A549 treated with dexamethasone at 1 μM for 4 hours (cell line): ENCODE results near the gene SCYGR6. TPM values are rescaled to one million over a fixed set of nuclear protein-coding genes. Genes with fewer than 3 reads are reported as not detected.

Source experiments
- total RNA-seq: library from RNA; stranded (reverse); fragments of 200-300 nt; extraction: Qiagen RNA extraction; gene quantifications from 5 replicates; pipeline ENCODE4 v1.2.3, GENCODE V29; 2022

SCYGR6 gene, protein sequence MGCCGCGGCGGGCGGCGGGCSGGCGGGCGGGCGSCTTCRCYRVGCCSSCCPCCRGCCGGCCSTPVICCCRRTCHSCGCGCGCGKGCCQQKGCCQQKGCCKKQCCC
- not detected in 5 replicates for total RNA-seq

DNA sequence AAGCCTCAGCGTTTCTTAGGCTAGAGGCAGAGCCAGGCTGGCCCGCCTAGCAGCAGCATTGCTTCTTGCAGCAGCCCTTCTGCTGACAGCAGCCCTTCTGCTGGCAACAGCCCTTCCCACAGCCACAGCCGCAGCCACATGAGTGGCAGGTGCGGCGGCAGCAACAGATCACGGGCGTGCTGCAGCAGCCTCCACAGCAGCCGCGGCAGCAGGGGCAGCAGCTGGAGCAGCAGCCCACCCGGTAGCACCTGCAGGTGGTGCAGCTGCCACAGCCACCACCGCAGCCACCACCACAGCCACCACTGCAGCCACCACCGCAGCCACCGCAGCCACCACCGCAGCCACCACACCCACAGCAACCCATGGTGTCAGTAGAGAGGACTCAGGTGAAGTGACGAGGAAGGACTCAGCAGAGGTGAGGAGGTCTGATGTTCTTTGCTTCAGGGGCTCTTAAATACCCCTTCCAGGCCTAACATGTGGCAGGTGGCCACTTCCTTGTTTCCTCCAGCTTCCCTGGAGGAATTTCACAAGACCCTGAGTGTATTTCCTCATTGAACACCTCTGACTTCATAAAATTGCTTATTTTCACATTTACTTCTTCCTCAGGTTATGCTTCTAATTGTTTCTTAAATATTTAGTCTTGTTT is at the start of gene SCYGR6:
TSS of gene SCYGR6 (minus strand) at position 364 of the 646 bp plus-strand sequence. CDS start at position 364, 0 bp downstream.

DNA sequence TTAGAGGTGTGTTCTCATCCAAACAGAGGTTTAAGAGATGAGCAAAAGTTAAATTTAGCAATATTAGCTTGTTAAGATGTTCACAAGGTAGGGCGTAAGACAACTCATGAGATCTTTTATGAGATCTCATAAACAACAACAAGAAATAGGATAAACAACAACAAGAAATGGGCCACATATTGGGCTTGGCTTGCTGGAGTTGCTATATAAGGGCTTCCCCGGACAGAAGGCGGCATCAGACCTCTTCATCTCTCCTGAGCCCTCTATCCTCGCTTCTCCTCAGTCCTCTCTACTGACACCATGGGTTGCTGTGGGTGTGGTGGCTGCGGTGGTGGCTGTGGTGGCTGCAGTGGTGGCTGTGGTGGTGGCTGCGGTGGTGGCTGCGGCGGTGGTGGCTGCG is 21.0 kb upstream of the SCYGR6 start, which contains the start of gene SCYGR8:
TSS of gene SCYGR8 (plus strand) at position 301 of the 400 bp plus-strand sequence. CDS start at position 301, 0 bp downstream.

DNA sequence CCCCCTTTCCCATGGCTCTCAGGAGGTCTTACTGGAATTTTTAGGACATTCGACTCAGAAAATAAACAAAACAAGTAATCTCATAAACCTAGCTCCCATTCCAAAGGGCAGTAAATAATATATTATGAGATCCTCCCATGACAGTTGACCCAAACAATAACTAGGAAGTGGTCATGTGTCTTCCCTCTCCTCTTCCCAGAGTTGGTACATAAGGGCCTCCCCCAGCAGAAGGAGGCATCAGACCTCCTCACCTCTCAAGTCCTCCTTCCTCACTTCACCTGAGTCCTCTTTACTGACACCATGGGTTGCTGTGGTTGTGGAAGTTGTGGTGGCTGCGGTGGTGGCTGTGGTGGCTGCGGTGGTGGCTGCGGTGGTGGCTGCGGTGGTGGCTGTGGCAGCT is 3.5 kb upstream of the SCYGR6 start, which contains the start of gene SCYGR7:
TSS of gene SCYGR7 (plus strand) at position 301 of the 400 bp plus-strand sequence. CDS start at position 301, 0 bp downstream.

DNA sequence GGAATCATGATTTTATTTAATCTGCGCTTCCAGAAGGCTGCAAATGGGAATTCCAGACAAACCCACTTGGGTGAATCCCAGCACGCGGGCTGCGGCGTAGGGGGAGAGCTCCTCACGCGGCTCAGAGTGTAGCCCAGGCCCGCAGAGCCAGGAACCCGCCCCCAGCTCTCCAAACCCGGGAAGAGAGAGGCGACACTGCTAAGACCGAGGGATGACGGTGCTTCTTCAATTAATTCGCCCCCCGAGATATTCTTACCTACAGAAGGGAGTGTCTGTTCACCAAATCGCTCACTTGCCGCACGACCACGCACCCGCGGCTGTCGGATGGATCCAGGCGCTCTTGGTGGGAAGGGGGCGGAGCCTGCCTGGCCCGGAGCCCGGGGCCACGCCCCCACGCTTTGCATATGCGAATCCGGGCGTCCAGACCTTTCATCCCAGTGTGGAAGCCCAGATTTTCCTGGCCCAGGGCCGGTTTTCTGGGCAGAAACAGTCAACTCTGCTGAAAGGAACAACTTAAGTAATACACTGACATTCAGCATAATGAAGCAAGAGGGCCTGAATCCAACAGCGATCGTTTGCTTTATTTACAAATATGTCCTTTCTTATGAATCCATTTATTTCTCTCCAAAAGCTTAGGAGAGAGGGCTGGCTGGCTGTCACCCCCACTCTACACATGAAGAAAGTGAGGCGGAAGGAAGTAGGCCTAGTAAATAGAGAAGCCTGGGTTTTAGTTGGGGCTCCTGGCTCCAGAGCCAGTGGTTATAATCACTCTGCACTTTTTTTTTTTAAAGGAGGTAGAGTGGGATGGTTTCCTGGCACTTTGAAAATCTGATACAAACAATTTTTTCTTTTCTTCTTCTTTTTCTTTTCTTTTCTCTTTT is 6.6 kb downstream of the SCYGR6 start, which contains the start of gene SLC19A3:
TSS of gene SLC19A3 (minus strand) at position 342 of the 881 bp plus-strand sequence. CDS start 15,710 bp downstream, outside the sequence.

Other genes starting within 250 kb of the SCYGR6 start
- gene SCYGR2, start 125.9 kb downstream of the SCYGR6 start, total RNA-seq: not detected in 5 replicates
- not detected in 5 replicates for gene SCYGR3, start 109.9 kb downstream of the SCYGR6 start, total RNA-seq
- gene SCYGR4, start 107.3 kb downstream of the SCYGR6 start, total RNA-seq: not detected in 5 replicates
- gene SCYGR5, start 58.0 kb downstream of the SCYGR6 start, total RNA-seq: not detected in 5 replicates
- gene SLC19A3, start 6.7 kb downstream of the SCYGR6 start, total RNA-seq: 1.9 to 2.9 TPM (median 2.2 TPM) in 5 replicates
- gene SCYGR7, start 3.6 kb upstream of the SCYGR6 start, total RNA-seq: not detected in 5 replicates
- not detected in 5 replicates for gene SCYGR8, start 21.1 kb upstream of the SCYGR6 start, total RNA-seq
- 3.0 to 6.9 TPM (median 3.9 TPM) in 5 replicates for gene CCL20, start 89.1 kb upstream of the SCYGR6 start, total RNA-seq
- 2.3 to 3.0 TPM (median 2.4 TPM) in 5 replicates for gene DAW1, start 146.9 kb upstream of the SCYGR6 start, total RNA-seq